SIG-M5 (cell line): ENCODE data around the gene WNK2.

Experiments
- DNase-seq: peaks from one replicate; lab custom pipeline; 2025; lab: John Stamatoyannopoulos, UW

WNK2 gene

DNA sequence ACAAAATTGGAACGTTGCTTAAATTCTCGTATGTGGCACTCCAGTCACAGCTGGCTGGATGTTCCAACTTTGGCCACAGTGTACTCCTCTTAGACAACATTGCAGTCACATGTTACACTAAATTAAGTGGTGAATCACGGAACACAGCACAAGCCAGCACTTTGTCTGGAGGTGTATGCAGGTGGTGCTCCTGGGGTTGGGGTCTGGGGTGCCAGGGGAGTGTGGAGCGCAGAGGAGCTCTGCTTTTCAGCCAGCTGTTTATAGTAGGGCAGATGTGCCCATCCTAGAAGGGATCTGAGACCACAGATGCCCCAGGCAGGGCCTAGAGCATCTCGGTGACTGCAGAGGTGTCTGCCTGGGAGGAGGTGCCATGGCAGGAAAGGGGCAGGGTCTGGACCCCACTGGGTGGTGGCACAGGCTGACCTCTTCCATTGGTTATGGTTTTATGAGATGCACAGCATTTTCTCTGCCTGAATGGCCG lies 82.6 kb downstream of the WNK2 start:
- DNase-seq: no peak

- no peak for DNase-seq
These were observed 83.2 kb downstream of the WNK2 start for GRCh38 chr9:93267091-93267541.

GRCh38 chr9:93267681-93268505 lies 84.0 kb downstream of the WNK2 start:
- DNase-seq: no peak

- no peak for DNase-seq
These were observed 84.8 kb downstream of the WNK2 start for GRCh38 chr9:93268551-93269314.

DNA sequence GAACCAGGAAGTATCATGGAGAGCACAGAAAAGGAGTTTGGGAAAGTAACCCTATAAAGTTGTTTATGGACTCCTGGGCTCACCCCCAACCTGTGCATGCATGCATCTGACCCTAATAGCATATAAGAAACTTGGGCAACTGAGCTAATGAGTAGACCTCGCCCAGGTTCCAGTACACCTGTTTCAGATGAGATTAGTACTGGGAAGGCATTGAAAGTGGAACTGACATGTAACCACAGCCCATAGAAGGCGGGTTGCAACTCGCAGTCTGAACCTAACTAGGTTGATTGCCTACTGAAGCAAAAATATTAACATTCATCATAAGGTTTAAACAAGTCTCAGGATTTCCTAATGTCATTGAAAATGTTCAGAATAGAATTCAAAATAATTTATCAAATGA lies 87.0 kb downstream of the WNK2 start:
- DNase-seq: no peak

DNA sequence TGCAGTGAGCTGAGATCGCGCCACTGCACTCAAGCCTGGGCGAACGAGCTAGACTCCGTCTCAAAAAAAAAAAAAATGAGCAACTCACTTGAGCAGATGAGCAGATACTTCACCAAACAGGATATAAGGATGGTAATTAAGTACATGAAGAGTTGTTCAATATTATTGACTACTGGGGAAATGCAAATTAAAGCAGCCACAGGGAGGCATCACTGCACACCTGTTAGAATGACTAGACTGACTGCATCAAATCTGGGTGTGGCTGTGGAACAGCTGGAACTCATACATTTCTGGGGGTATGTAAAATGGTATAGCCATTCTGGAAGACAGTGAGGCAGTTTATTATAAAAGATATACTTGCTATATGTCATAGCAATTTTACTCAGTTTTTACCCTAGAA lies 93.0 kb downstream of the WNK2 start:
- no peak for DNase-seq

GRCh38 chr9:93278144-93278543 lies 94.2 kb downstream of the WNK2 start:
- no peak for DNase-seq

GRCh38 chr9:93280661-93281259 lies 96.8 kb downstream of the WNK2 start:
- DNase-seq: no peak

- DNase-seq: no peak
These were observed 102.6 kb downstream of the WNK2 start for GRCh38 chr9:93286252-93287188.

GRCh38 chr9:93287189-93287552 lies 103.2 kb downstream of the WNK2 start:
- DNase-seq: no peak

- DNase-seq: no peak
These were observed 103.7 kb downstream of the WNK2 start for GRCh38 chr9:93287593-93287992.

- DNase-seq: no peak
These were observed 104.4 kb downstream of the WNK2 start for GRCh38 chr9:93288341-93288740.

DNA sequence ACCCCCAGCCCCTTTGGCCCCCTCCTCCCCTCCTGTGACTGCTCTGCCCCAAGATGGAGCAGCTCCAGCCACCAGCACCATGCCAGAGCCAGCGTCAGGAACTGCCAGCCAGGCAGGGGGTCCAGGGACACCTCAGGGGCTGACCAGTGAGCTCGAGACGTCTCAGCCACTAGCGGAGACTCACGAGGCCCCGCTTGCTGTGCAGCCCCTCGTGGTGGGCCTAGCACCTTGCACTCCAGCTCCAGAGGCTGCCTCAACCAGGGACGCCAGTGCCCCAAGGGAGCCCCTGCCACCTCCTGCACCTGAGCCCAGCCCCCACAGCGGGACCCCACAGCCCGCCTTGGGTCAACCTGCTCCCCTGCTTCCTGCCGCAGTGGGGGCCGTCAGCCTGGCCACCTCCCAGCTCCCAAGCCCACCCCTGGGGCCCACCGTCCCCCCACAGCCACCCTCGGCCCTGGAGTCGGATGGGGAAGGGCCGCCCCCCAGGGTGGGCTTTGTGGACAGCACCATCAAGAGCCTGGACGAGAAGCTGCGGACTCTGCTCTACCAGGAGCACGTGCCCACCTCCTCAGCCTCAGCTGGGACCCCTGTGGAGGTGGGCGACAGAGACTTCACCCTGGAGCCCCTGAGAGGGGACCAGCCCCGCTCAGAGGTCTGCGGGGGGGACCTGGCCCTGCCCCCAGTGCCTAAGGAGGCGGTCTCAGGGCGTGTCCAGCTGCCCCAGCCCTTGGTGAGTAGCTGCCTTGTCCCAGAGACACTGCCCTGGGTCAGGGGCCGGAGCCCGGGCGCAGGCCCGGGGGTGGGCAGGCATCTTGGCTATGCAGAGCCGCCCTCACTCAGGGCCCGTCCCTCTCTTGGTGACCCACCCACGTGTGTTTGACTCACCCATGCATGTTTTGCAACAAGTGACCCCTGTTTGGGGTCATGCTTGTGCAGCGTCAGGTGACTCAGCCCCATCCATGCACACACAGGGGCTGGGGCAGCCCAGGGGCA lies 105.2 kb downstream of the WNK2 start:
- no peak for DNase-seq

DNA sequence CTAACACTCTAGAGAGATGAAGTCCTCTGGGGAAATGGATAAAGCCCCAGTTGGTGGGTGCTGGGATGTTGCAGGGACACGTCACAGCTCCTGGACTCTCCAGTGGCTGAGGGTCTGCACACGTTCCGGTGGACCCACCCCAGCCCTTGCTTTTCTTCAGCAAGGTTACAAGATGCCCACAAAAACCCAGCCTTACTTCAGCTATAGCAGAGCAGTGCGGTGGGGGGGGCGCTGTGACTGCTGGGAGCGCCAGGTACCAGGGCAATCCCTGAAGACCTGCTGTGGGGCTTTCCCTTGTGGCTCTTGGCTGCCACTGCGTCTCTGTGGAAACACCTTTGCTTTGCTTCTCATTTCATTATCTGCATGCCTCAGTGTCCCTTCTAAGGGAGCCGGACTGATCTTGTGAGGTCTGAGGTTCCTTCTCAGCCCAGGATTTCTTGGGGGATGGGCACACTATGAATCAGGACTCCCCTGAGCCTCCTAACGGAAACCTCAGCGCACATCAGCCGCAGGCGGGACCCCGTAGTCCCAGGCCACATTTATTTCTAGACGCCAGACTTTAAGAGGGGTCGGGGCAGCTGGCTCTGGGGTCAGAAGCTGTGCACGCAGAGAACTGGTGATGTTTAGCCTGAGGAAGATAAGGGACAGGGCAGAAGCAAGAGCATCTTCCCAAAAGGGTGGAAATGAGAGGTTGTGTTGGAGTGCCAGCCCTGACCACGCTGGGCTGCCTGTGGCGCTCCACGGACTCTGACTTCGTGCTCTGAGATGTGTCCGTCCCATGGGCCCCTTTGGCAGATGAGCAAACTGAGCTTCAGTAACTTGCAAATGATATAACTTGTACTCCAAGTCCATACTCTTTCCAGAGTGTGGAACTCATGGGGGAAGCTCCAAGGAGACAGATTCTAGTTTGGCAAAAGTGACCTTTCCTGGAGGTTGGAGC lies 106.8 kb downstream of the WNK2 start:
- DNase-seq: no peak

GRCh38 chr9:93291536-93292287 lies 107.8 kb downstream of the WNK2 start:
- no peak for DNase-seq

DNA sequence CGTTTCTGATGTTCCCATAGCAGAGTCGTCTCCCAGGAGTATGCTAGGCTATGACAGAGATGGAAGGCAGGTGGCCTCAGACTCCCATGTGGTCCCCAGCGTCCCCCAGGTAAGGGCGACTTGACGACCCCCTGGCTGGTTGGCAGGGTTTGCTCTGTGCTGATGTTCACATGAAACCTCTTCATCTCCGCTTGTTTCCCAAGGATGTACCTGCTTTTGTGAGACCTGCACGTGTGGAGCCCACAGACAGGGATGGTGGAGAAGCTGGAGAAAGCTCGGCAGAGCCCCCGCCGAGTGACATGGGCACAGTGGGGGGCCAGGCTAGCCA lies 108.3 kb downstream of the WNK2 start:
- no peak for DNase-seq

- no peak for DNase-seq
These were observed 108.9 kb downstream of the WNK2 start for GRCh38 chr9:93292664-93293328.

GRCh38 chr9:93294011-93294410 lies 110.1 kb downstream of the WNK2 start:
- DNase-seq: no peak
